ENCODE results near the gene WDR45B. TPM values are rescaled to one million over a fixed set of nuclear protein-coding genes. Genes with fewer than 3 reads are reported as not detected.

The WDR45B gene
- polyA plus RNA-seq, 1 donor from 2014 or later: 131 TPM

- H3K36me3 ChIP-seq (ENCODE audit: insufficient read depth, low read length): no peaks in the 10 kb centered on the region
- TF ChIP-seq CTCF (IDR thresholded peaks at IDR 0.05; ENCODE audit: poor library complexity, severe bottlenecking): no peak
- TF ChIP-seq EP300 (conservative IDR thresholded peaks at IDR 0.05; ENCODE audit: poor library complexity, severe bottlenecking): no peak
- TF ChIP-seq MXI1 (conservative IDR thresholded peaks at IDR 0.05; ENCODE audit: poor library complexity, severe bottlenecking): no peak
- TF ChIP-seq REST (IDR thresholded peaks at IDR 0.05; ENCODE audit: borderline replicate concordance): no peak
- TF ChIP-seq RAD21 (conservative IDR thresholded peaks at IDR 0.05): no peak
- no peak overlapping the region for H3K4me2 ChIP-seq (ENCODE audit: low read length)
- peaks cover 8% of the 10 kb centered on the region for H3K79me2 ChIP-seq (replicated peaks; ENCODE audit: insufficient read depth, low read length)
- H3K9me2 ChIP-seq (ENCODE audit: insufficient read depth, low read length): no peaks in the 10 kb centered on the region
- no peaks in the 10 kb centered on the region for H4K20me1 ChIP-seq (ENCODE audit: insufficient read depth)
- H3F3A ChIP-seq (ENCODE audit: insufficient read depth, low read length, poor library complexity, severe bottlenecking): no peaks in the 10 kb centered on the region
- no peaks in the 10 kb centered on the region for H3K9me3 ChIP-seq (ENCODE audit: low read length)
- peaks cover 3% of the 10 kb centered on the region for H3K27me3 ChIP-seq (ENCODE audit: insufficient read depth, low read depth, low read length)
- H3K27ac ChIP-seq (ENCODE audit: low read length): no peak overlapping the region
- H3K9ac ChIP-seq (ENCODE audit: low read length): no peak overlapping the region
- no peak overlapping the region for H3K4me3 ChIP-seq (ENCODE audit: low read length)
- no peak overlapping the region for H2AFZ ChIP-seq (ENCODE audit: low read depth, low read length)
Measured at GRCh38 chr17:82692268-82692667, 44.0 kb upstream of the WDR45B start.

GRCh38 chr17:82691714-82692113 is 43.5 kb upstream of the WDR45B start:
- H3K4me3 ChIP-seq (ENCODE audit: low read length): no peak overlapping the region
- H3K9ac ChIP-seq (ENCODE audit: low read length): no peak overlapping the region
- no peaks in the 10 kb centered on the region for H3K9me2 ChIP-seq (ENCODE audit: insufficient read depth, low read length)
- no peaks in the 10 kb centered on the region for H3F3A ChIP-seq (ENCODE audit: insufficient read depth, low read length, poor library complexity, severe bottlenecking)
- H3K36me3 ChIP-seq (ENCODE audit: insufficient read depth, low read length): no peaks in the 10 kb centered on the region
- no peaks in the 10 kb centered on the region for H3K27me3 ChIP-seq (ENCODE audit: insufficient read depth, low read depth, low read length)
- TF ChIP-seq RAD21 (conservative IDR thresholded peaks at IDR 0.05) (no peak), SMC3 (conservative IDR thresholded peaks at IDR 0.05; ENCODE audit: poor library complexity) (no peak), POLR2AphosphoS5 (IDR thresholded peaks at IDR 0.05) (no peak), REST (IDR thresholded peaks at IDR 0.05; ENCODE audit: borderline replicate concordance) (no peak), TAF1 (IDR thresholded peaks at IDR 0.05; ENCODE audit: low read depth) (no peak), EZH2 (IDR thresholded peaks at IDR 0.05; ENCODE audit: borderline replicate concordance, insufficient read depth, low read length, poor library complexity, severe bottlenecking) (no peak), EP300 (conservative IDR thresholded peaks at IDR 0.05; ENCODE audit: poor library complexity, severe bottlenecking) (no peak), CTCF (IDR thresholded peaks at IDR 0.05; ENCODE audit: poor library complexity, severe bottlenecking) (no peak), MXI1 (conservative IDR thresholded peaks at IDR 0.05; ENCODE audit: poor library complexity, severe bottlenecking) (no peak)
- H3K27ac ChIP-seq (ENCODE audit: low read length): no peak overlapping the region
- H4K20me1 ChIP-seq (ENCODE audit: insufficient read depth): no peaks in the 10 kb centered on the region
- peaks cover 8% of the 10 kb centered on the region for H3K79me2 ChIP-seq (replicated peaks; ENCODE audit: insufficient read depth, low read length)
- no peak overlapping the region for H3K4me2 ChIP-seq (ENCODE audit: low read length)
- H2AFZ ChIP-seq (ENCODE audit: low read depth, low read length): no peak overlapping the region
- H3K9me3 ChIP-seq (ENCODE audit: low read length): no peaks in the 10 kb centered on the region
